ENCODE data around the gene SLC37A2. TPM values are rescaled to one million over a fixed set of nuclear protein-coding genes. Genes with fewer than 3 reads are reported as not detected.
A peak's percentile ranks its signal among the peaks of the same experiment; 100 is the strongest.

SLC37A2 gene
- total RNA-seq, 4 donors from 2014 or later: 6.6 to 12.9 (median 8.9) TPM

DNA sequence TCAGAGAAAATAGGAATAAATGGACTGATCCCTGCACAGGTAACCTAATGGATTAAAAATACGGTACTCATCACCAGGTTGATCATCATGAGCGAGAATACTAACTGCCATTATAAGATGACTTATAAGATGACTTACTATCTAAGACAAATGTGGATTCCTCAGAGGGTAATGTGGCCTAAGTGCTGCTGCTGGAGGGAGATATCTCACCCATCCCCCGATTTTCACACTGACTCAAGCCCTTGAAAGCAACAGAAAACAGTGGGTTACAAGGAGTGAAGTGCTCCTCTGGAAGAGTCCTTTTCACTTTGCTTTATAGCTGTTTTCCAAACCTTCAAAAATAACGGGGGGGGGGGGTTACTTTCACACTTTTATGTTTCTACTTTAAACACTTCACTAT, 47.4 kb downstream of the SLC37A2 start:
- TF ChIP-seq, protein P1, sequence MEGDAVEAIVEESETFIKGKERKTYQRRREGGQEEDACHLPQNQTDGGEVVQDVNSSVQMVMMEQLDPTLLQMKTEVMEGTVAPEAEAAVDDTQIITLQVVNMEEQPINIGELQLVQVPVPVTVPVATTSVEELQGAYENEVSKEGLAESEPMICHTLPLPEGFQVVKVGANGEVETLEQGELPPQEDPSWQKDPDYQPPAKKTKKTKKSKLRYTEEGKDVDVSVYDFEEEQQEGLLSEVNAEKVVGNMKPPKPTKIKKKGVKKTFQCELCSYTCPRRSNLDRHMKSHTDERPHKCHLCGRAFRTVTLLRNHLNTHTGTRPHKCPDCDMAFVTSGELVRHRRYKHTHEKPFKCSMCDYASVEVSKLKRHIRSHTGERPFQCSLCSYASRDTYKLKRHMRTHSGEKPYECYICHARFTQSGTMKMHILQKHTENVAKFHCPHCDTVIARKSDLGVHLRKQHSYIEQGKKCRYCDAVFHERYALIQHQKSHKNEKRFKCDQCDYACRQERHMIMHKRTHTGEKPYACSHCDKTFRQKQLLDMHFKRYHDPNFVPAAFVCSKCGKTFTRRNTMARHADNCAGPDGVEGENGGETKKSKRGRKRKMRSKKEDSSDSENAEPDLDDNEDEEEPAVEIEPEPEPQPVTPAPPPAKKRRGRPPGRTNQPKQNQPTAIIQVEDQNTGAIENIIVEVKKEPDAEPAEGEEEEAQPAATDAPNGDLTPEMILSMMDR (IDR thresholded peaks at IDR 0.05): no peak
- TF ChIP-seq POLR2A (IDR thresholded peaks at IDR 0.05; ENCODE audit: low read depth) (no peak), POLR2AphosphoS5 (IDR thresholded peaks at IDR 0.05) (no peak), EP300 (IDR thresholded peaks at IDR 0.05) (no peak)
- H3K4me1 ChIP-seq: peaks cover 6 to 15% (median 13%) of the 10 kb centered on the region in 4 donors
- peak overlapping the region in 1 of 4 donors; percentile 64 for H3K27ac ChIP-seq (replicated peaks in 1 of 4)
- WGBS: 57% methylated on average over 4 of the region's 4 CpGs
- H3K9me3 ChIP-seq: no peaks in the 10 kb centered on the region
- H3K4me3 ChIP-seq: peak overlapping the region; percentile 64 to 88 (median 72)
- no peak for DNase-seq (ENCODE audit: extremely low spot score)
- intact Hi-C loops (cut with DNase I): no loop called here
- no peaks in the 10 kb centered on the region for H3K36me3 ChIP-seq
- H3K27me3 ChIP-seq: no peaks in the 10 kb centered on the region

DNA sequence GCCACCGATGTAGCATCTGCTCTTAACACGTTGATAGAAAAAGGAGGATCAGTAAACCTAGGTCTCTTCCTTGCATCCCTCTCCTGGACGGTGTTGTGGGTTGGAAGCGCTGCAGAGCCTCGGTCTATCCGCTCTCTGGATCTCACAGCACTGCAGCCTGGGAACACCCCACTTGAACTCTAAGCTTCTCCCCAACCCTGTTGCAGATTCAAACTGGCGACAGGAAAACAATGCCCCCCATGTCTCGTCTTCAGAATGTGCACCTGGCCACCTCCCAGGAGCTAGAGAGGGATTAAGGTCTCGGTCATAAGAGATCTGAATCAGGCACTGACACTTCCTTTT, 47.9 kb downstream of the SLC37A2 start:
- Histone ChIP-seq H3K9me3 (no peaks in the 10 kb centered on the region), H3K27me3 (no peaks in the 10 kb centered on the region), H3K36me3 (no peaks in the 10 kb centered on the region), H3K4me1 (peaks cover 6 to 15% (median 13%) of the 10 kb centered on the region in 4 donors), H3K4me3 (peak overlapping the region; percentile 64 to 88 (median 72)), H3K27ac (replicated peaks in 1 of 4) (peak overlapping the region; percentile 64 to 85 (median 76))
- intact Hi-C loops (cut with DNase I): no loop called here
- TF ChIP-seq EP300 (IDR thresholded peaks at IDR 0.05): no peak
- TF ChIP-seq POLR2A (IDR thresholded peaks at IDR 0.05; ENCODE audit: low read depth): no peak
- TF ChIP-seq, protein P1 (IDR thresholded peaks at IDR 0.05): no peak
- no peak for TF ChIP-seq POLR2AphosphoS5 (IDR thresholded peaks at IDR 0.05)
- no peak for DNase-seq (ENCODE audit: extremely low spot score)
- 2% methylated on average over 9 of the region's 9 CpGs for WGBS

DNA sequence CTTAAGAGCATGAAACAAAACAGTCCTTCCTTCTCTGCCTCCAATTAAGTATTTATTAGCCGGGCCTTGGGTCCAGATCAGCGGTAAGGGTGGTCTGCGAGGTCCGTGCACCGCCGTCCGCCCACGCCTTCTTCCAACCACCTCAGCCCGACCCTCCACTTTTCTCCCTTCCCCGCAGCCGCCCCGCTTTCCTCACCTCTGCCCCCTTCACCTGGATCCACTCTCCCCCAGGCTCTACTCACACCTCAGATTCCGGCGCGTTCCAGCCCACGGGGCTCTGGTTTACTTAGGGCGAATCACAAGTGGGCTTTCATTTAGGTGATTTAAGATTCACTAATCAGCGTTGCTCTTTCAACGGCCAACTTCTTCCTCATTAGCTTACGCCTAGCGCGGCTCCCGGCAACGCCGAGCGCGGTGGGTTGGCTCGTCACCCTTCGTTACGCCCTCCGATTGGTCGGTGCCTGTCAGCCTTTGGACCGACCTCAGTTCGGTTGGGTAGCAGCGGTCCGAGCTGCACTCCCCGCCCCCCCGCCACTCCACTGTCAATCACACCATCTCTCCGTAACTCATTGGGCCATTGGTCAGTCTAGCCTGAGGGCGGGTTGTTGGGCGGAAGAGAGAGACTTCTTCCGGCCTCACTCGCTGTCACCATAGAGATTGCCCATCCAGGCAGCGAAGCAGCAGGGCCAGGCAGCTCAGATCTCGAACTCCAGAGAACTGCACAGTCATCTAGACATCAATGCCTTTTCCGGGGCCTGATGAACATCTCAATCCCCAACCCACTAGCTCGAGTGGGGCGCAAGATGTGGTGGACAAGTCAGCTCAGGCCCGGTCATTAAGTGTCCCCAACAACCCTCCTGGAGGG, 48.5 kb downstream of the SLC37A2 start, which contains the start of gene TMEM218:
TMEM218 (minus strand) TSS at position 284 of the 865 bp plus-strand sequence. CDS start 9,385 bp downstream, outside the sequence.
- no peaks in the 10 kb centered on the region for H3K36me3 ChIP-seq
- H3K27ac ChIP-seq (replicated peaks in 1 of 4): peak within 1 kb of the TSS; percentile 64 to 85 (median 76)
- 10% methylated on average over 22 of the region's 49 CpGs for WGBS
- peak within 1 kb of the TSS; percentile 64 to 88 (median 72) for H3K4me3 ChIP-seq
- TF ChIP-seq EP300 (IDR thresholded peaks at IDR 0.05) (no peak), POLR2A (IDR thresholded peaks at IDR 0.05; ENCODE audit: low read depth) (no peak), POLR2AphosphoS5 (IDR thresholded peaks at IDR 0.05) (peak; percentile 65 to 75)
- TF ChIP-seq, protein P1 (IDR thresholded peaks at IDR 0.05): no peak
- no peaks in the 10 kb centered on the region for H3K27me3 ChIP-seq
- intact Hi-C loops (cut with DNase I): no loop called here
- peak; percentile 99 for DNase-seq (ENCODE audit: extremely low spot score)
- H3K4me1 ChIP-seq: peaks cover 6 to 15% (median 13%) of the 10 kb centered on the region in 4 donors
- no peaks in the 10 kb centered on the region for H3K9me3 ChIP-seq

DNA sequence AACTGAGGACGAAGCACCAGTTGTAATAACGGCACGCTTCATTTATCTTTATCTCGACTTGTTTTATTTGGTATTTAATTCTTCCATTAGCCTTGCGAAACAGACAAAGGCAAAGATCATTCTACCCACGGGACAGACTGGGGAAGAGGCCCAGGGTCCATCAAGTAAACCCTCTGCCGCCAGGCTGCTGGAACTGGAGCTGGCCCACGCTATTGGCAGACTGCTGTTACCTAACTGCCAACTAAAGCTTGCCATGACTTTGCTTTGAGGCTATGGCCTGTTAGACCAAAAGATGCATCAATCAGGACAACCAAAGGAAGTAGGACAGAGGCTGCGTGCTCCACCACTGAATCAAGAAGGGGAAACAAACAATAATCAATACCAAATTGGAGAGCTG, 49.1 kb downstream of the SLC37A2 start:
- no peaks in the 10 kb centered on the region for H3K27me3 ChIP-seq
- no peaks in the 10 kb centered on the region for H3K36me3 ChIP-seq
- H3K4me3 ChIP-seq: peak overlapping the region; percentile 64 to 88 (median 72)
- H3K4me1 ChIP-seq: peaks cover 6 to 15% (median 13%) of the 10 kb centered on the region in 4 donors
- no peaks in the 10 kb centered on the region for H3K9me3 ChIP-seq
- DNase-seq (ENCODE audit: extremely low spot score): no peak
- intact Hi-C loops (cut with DNase I): no loop called here
- H3K27ac ChIP-seq (replicated peaks in 1 of 4): peak overlapping the region; percentile 53 to 74 (median 68)
- TF ChIP-seq EP300 (IDR thresholded peaks at IDR 0.05) (no peak), POLR2A (IDR thresholded peaks at IDR 0.05; ENCODE audit: low read depth) (no peak), POLR2AphosphoS5 (IDR thresholded peaks at IDR 0.05) (no peak)
- TF ChIP-seq, protein P1 (IDR thresholded peaks at IDR 0.05): no peak
- 78% methylated on average over 8 of the region's 9 CpGs for WGBS
